ENCODE data around the gene PHTF2.

DNA sequence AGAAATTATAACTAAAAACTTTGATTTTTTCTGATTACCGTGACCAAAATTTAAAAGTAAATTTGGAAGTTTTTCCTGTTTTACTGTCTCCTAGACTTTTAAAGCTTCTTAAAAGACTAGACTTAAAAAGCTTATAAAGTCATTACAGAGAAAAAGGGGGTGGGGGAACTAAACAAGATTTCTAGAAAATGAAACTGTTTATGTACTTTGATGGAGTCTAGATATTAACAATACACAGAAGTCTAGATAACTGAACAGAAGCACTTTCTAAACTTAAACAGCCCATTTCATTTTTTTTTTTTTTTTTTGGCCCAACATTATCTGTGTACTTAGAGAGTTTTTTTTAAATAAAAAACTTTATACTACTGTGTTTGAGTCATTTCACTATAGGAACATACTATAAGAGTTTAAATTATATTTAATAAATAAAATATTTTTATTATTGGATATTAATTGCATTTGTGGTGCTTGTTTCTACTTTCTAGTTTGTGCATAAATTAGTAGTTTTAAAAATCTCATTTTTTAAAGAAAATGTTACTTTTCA lies 98.5 kb downstream of the PHTF2 start:
- TF ChIP-seq POLR2A (IDR thresholded peaks at IDR 0.05; ENCODE audit: low read depth, low read length) (no peak), POLR2AphosphoS5 (IDR thresholded peaks at IDR 0.05; ENCODE audit: low read depth, low read length) (no peak), TAF1 (IDR thresholded peaks at IDR 0.05; ENCODE audit: borderline replicate concordance, low read depth, low read length) (no peak)

Data from GM12892 (cell line).